ENCODE measurements around the gene LOXHD1. TPM values are rescaled to one million over a fixed set of nuclear protein-coding genes. Genes with fewer than 3 reads are reported as not detected.
A peak's percentile ranks its signal among the peaks of the same experiment; 100 is the strongest.

LOXHD1 gene
- total and polyA plus RNA-seq, 2 of the 4 experiments (the other 2 are of a cell fraction) = not detected

DNA sequence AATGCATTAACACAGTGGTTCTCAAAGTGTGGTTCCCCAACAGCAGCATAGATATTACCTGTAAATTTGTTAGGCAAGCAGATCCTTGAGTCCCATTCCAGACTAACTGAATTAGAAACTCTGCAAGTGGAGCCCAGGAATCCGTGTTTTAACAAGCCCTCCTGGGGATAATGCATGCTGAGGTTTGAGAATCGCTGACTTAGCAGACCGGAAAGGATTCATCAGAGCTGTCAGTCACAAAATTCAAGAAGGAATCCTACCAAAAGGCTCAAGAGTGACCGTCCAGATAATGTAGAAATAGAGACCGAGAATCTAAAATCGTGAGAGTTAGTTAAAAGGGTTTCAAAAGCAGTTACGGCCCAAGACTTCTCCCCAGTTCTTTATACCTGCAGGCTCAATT is 66.9 kb downstream of the LOXHD1 start:
- H4K5ac ChIP-seq (ENCODE audit: low read depth, low read length) = no peak overlapping the region
- no peak overlapping the region for H2BK120ac ChIP-seq (ENCODE audit: low read depth, low read length)
- no peaks in the 10 kb centered on the region for H3K9me1 ChIP-seq (ENCODE audit: insufficient read depth, low read length)
- H4K91ac ChIP-seq (ENCODE audit: insufficient read depth, low read depth, low read length) = no peak overlapping the region
- H3K27ac ChIP-seq (ENCODE audit: insufficient read depth, low read length) = no peak overlapping the region
- no TSS peak for BruUV-seq (replicated peaks)
- intact Hi-C loops (cut with micrococcal nuclease) (no loop called here), dilution Hi-C loops (cut with HindIII; ENCODE audit: low sequenced_read_pairs, unreplicated experiment) (no loop called here), in situ Hi-C loops (cut with MboI; ENCODE audit: low sequenced_read_pairs) (no loop called here)
- no peaks in the 10 kb centered on the region for H3K9me3 ChIP-seq (ENCODE audit: control insufficient read depth, insufficient read depth, low read length)
- H3K4me1 ChIP-seq (ENCODE audit: control insufficient read depth, insufficient read depth, low read length) = no peaks in the 10 kb centered on the region
- no peaks in the 10 kb centered on the region for H3K79me1 ChIP-seq (ENCODE audit: low read depth in 1 of 2, low read length in 2 of 2)
- TF ChIP-seq FOS (IDR thresholded peaks at IDR 0.05; ENCODE audit: low read depth, low read length) = no peak
- TF ChIP-seq MAFK (IDR thresholded peaks at IDR 0.05; ENCODE audit: low read depth, low read length) = peak; percentile 24; the same call in 1 of the 2 replicates
- CTCF ChIA-PET = no interaction called here
- no peaks in the 10 kb centered on the region for H3K27me3 ChIP-seq (ENCODE audit: control insufficient read depth, insufficient read depth, low read length)
- ATAC-seq (ENCODE audit: low read depth) (no peak), DNase-seq (no peak)
- H3K4ac ChIP-seq (ENCODE audit: low read depth, low read length) = no peak overlapping the region
- POLR2A ChIA-PET (ENCODE audit: unreplicated experiment) = no interaction called here
- H3K23ac ChIP-seq (ENCODE audit: low read depth, low read length) = no peak overlapping the region
- no peak overlapping the region for H3K18ac ChIP-seq (ENCODE audit: low read depth, low read length)
- H2BK5ac ChIP-seq (ENCODE audit: low read depth, low read length, poor library complexity, severe bottlenecking) = no peak overlapping the region
- no peak overlapping the region for H3K4me3 ChIP-seq (ENCODE audit: insufficient read depth, low read depth, low read length)
- WGBS, 2 experiments (ENCODE audit: extremely low coverage in 2 of 2, insufficient read length in 1 of 2) = 0% methylated on average over 1 of the region's 7 CpGs; no CpG with 5 or more reads in 1 of the 2 experiments
- no peak overlapping the region for H2BK15ac ChIP-seq (ENCODE audit: low read depth, low read length)
- H3K36me3 ChIP-seq (ENCODE audit: control insufficient read depth, insufficient read depth, low read length) = no peaks in the 10 kb centered on the region
- H3K9ac ChIP-seq (ENCODE audit: low read depth, low read length) = no peak overlapping the region
- H4K8ac ChIP-seq (ENCODE audit: low read depth in 2 of 2, low read length in 2 of 2) = no peak overlapping the region
- H2AFZ ChIP-seq (replicated peaks; ENCODE audit: low read length, poor library complexity) = no peak overlapping the region
- H3K56ac ChIP-seq (ENCODE audit: extremely low read depth, insufficient read depth, low read length) = no peak overlapping the region
- no peak overlapping the region for H2AK5ac ChIP-seq (ENCODE audit: low read depth, low read length)
- H3K14ac ChIP-seq (replicated peaks; ENCODE audit: low read depth, low read length) = no peak overlapping the region
- H2BK20ac ChIP-seq (ENCODE audit: low read depth, low read length) = no peak overlapping the region
- H2AK9ac ChIP-seq (replicated peaks; ENCODE audit: low read depth, low read length, poor library complexity) = no peak overlapping the region
- H3K4me2 ChIP-seq (ENCODE audit: low read depth, low read length) = no peak overlapping the region
- H4K20me1 ChIP-seq (ENCODE audit: insufficient read depth, low read length) = no peaks in the 10 kb centered on the region
